HepG2 (cell line): ENCODE results near the gene ATOH8. TPM values are rescaled to one million over a fixed set of nuclear protein-coding genes. Genes with fewer than 3 reads are reported as not detected.
A peak's percentile ranks its signal among the peaks of the same experiment; 100 is the strongest.

Experiments used
- ASH2L ChIP-seq: fragments of 300-600, 200-600 bp; sonication (generic); IDR thresholded peaks from 2 replicates; pipeline ENCODE4 v1.7.0; 2017; ENCODE audit warnings: low read depth, mild to moderate bottlenecking, moderate library complexity, mixed read lengths, low read length; ENCODE audit not compliant: insufficient read length
- DMTF1 ChIP-seq: sonication (generic); formaldehyde crosslinking; IDR thresholded peaks from 2 replicates; pipeline ENCODE4 v1.4.0; 2020; ENCODE audit warnings: mild to moderate bottlenecking, missing genetic modification reagents
- E2F2 ChIP-seq: sonication (generic); formaldehyde crosslinking; IDR thresholded peaks from 2 replicates; pipeline ENCODE4 v1.4.0; 2020; ENCODE audit warnings: missing genetic modification reagents, borderline replicate concordance
- MBNL3 ChIP-seq: fragments of 250-450 bp; sonication (Bioruptor Pico); conservative IDR thresholded peaks from 2 replicates; pipeline ENCODE4 v1.8.0; 2022; ENCODE audit warnings: mild to moderate bottlenecking, inconsistent platforms
- MLX ChIP-seq: IDR thresholded peaks from 2 replicates; pipeline ENCODE4 v1.6.1; 2016
- PBX3 ChIP-seq: sonication (generic); formaldehyde crosslinking; IDR thresholded peaks from 2 replicates; pipeline ENCODE4 v1.8.1; 2023; ENCODE audit warnings: missing genetic modification reagents, inconsistent platforms, borderline replicate concordance
- SMYD3 ChIP-seq: sonication (generic); formaldehyde crosslinking; IDR thresholded peaks from 2 replicates; pipeline ENCODE4 v1.8.1; 2023; ENCODE audit warnings: mild to moderate bottlenecking, missing genetic modification reagents
- SOX5 ChIP-seq: IDR thresholded peaks from 2 replicates; pipeline ENCODE4 v1.6.1; 2016; ENCODE audit warnings: borderline replicate concordance
- STAG1 ChIP-seq: sonication (generic); formaldehyde crosslinking; IDR thresholded peaks from 2 replicates; pipeline ENCODE4 v1.4.0; 2020; ENCODE audit warnings: missing genetic modification reagents
- TBX2 ChIP-seq: sonication (generic); formaldehyde crosslinking; IDR thresholded peaks from 2 replicates; pipeline ENCODE4 v1.5.0; 2020; ENCODE audit warnings: missing genetic modification reagents, mild to moderate bottlenecking, borderline replicate concordance
- TRAFD1 ChIP-seq: sonication (generic); formaldehyde crosslinking; IDR thresholded peaks from 2 replicates; pipeline ENCODE4 v1.5.1; 2020; ENCODE audit warnings: missing genetic modification reagents, mild to moderate bottlenecking, borderline replicate concordance
- ZBTB21 ChIP-seq: sonication (generic); formaldehyde crosslinking; IDR thresholded peaks from 2 replicates; pipeline ENCODE4 v1.4.0; 2020; ENCODE audit warnings: missing genetic modification reagents
- ZBTB42 ChIP-seq: sonication (generic); formaldehyde crosslinking; IDR thresholded peaks from 2 replicates; pipeline ENCODE4 v1.5.0; 2020; ENCODE audit warnings: mild to moderate bottlenecking, missing genetic modification reagents
- ZHX2 ChIP-seq, 2 experiments: sonication (generic) in 1 of 2; formaldehyde crosslinking in 1 of 2; IDR thresholded peaks; 2 replicates each; pipeline versions ENCODE4 v1.6.1 to v1.9.0; 2014 to 2022; ENCODE audit warnings: antibody characterized with exemption in 1 of 2, borderline replicate concordance in 1 of 2, inconsistent platforms in 1 of 2, low read depth in 1 of 2, missing genetic modification reagents in 1 of 2
- polyA plus RNA-seq, 8 experiments: library from polyadenylated mRNA; depleted of rRNA in 3 of 8; stranded (reverse) in 7 of 8; unstranded in 1 of 8; fragments of >200 nt; fragmentation: Illumina TruSeq in 4 of 8; extraction: Trizol in 4 of 8; gene quantifications; 2 replicates each; pipeline versions ENCODE4 v1.2.1 to v1.2.3, GENCODE V29; 2011 to 2016; ENCODE audit warnings: low read depth in 4 of 8, missing spikeins in 1 of 8, mixed read lengths in 1 of 8; ENCODE audit not compliant: insufficient read depth in 1 of 8
- total RNA-seq, 5 experiments: library from RNA; depleted of rRNA; stranded (reverse); fragments of >200 nt; fragmentation: Illumina TruSeq; extraction: Trizol; gene quantifications; 2 replicates each; pipeline ENCODE4 v1.2.3, GENCODE V29; 2016; ENCODE audit warnings: low read depth in 1 of 5

The ATOH8 gene
- total and polyA plus RNA-seq, 2 of the 13 experiments (the other 11 are each of a cell fraction or from before 2014, with no cell fraction given): 0.13 to 0.61 TPM

- TF ChIP-seq E2F2 (CRISPR knock-in tag) (no peak), PBX3 (CRISPR knock-in tag) (no peak), ZBTB42 (CRISPR knock-in tag) (peak; percentile 98), TBX2 (peak; percentile 69), STAG1 (CRISPR knock-in tag) (no peak), SOX5 (CRISPR knock-in tag) (peak; percentile 31; the same call in 1 of the 2 replicates), MBNL3 (CRISPR knock-in tag) (no peak), MLX (CRISPR knock-in tag) (peak; percentile 26; the same call in 1 of the 2 replicates), ZHX2 (IDR thresholded peaks at IDR 0.05; ENCODE audit: low read depth) (no peak), ZHX2 (CRISPR knock-in tag; IDR thresholded peaks at IDR 0.05; ENCODE audit: borderline replicate concordance) (0 out of 2 replicates have a peak, but pooled peaks have one; percentile 39), TRAFD1 (CRISPR knock-in tag) (no peak), DMTF1 (CRISPR knock-in tag) (no peak), SMYD3 (CRISPR knock-in tag) (no peak), ZBTB21 (CRISPR knock-in tag) (no peak), ASH2L (no peak)
Measured at GRCh38 chr2:85772019-85772745, 18.4 kb downstream of the ATOH8 start (continued).
